K562 (cell line): ENCODE data around the gene NFXL1. TPM values are rescaled to one million over a fixed set of nuclear protein-coding genes. Genes with fewer than 3 reads are reported as not detected.

ENCODE experiments used
- ATAC-seq: fragments of 200-7000 bp; cut with Tn5 transposase; 3 replicates; pipeline ENCODE4 v1.9.1; 2020; ENCODE audit warnings: moderate library complexity
- BruUV-seq: library from RNA; stranded (reverse); fragments of 400-500 nt; replicated peaks from 2 replicates; lab custom pipeline; 2021; lab: Mats Ljungman, UMichigan
- CTCF ChIA-PET: fragments of 300-600 bp; formaldehyde crosslinking; extraction: SDS; loops from one replicate; lab custom pipeline; 2021; ENCODE audit warnings: low intra/inter-chr PET ratio; lab: Yijun Ruan, JAX
- POLR2A ChIA-PET: fragments of 300-600, 350-650 bp; sonication (Branson Sonifier 250); formaldehyde crosslinking; extraction: SDS; loops from one replicate; lab custom pipeline; 2021; ENCODE audit warnings: antibody characterized with exemption, inconsistent platforms; lab: Yijun Ruan, JAX
- DNase-seq, 4 experiments: peaks; one replicate each; pipeline versions ENCODE4 v3.0.0 to v3.0.0-alpha.2; 2011 to 2018; ENCODE audit warnings: low spot score in 3 of 4, mixed read lengths in 3 of 4; ENCODE audit errors: extremely low read depth in 1 of 4
- FAIRE-seq: peaks from 2 replicates; lab custom pipeline; 2011; peaks lifted over from hg19 to GRCh38; lab: Jason Lieb, UNC
- H2AFZ ChIP-seq: 2 replicates; pipeline ENCODE4 v1.6.0; 2011; ENCODE audit warnings: low read depth, low read length, control low read depth, inconsistent platforms
- H3K27ac ChIP-seq: fragments of 200-600 bp; 3 replicates; pipeline ENCODE4 v1.8.0; 2011; ENCODE audit warnings: low read depth, mild to moderate bottlenecking, control low read depth, inconsistent platforms, low read length, moderate library complexity, mixed read lengths; ENCODE audit errors: extremely low read depth
- H3K27me3 ChIP-seq, 2 experiments: fragments of 300-600 bp in 1 of 2; 2 replicates in 1 of 2; 3 replicates in 1 of 2; pipeline versions ENCODE4 v1.6.0 to v1.8.0; 2011; ENCODE audit warnings: inconsistent platforms in 2 of 2, low read length in 2 of 2, mild to moderate bottlenecking in 1 of 2, mixed read lengths in 1 of 2, moderate library complexity in 1 of 2; ENCODE audit not compliant: control insufficient read depth in 2 of 2, insufficient read depth in 2 of 2
- H3K36me3 ChIP-seq: fragments of 300-600 bp; 3 replicates; pipeline ENCODE4 v1.8.0; 2011; ENCODE audit warnings: mild to moderate bottlenecking, low read length, inconsistent platforms; ENCODE audit not compliant: control insufficient read depth, insufficient read depth
- H3K4me1 ChIP-seq, 2 experiments: fragments of 200-600 bp in 1 of 2; replicated peaks in 1 of 2; 2 replicates in 1 of 2; 3 replicates in 1 of 2; pipeline versions ENCODE4 v1.5.1 to v1.8.0; 2011; ENCODE audit warnings: inconsistent platforms in 2 of 2, low read length in 2 of 2, mild to moderate bottlenecking in 1 of 2, mixed read lengths in 1 of 2, moderate library complexity in 1 of 2; ENCODE audit not compliant: control insufficient read depth in 2 of 2, insufficient read depth in 2 of 2
- H3K4me2 ChIP-seq: 2 replicates; pipeline ENCODE4 v1.6.1; 2011; ENCODE audit warnings: low read length, control low read depth, inconsistent platforms, mixed read lengths; ENCODE audit not compliant: insufficient read depth
- H3K4me3 ChIP-seq: fragments of 200-600 bp; sonication (generic), shearing (Covaris generic); 2 replicates; pipeline ENCODE4 v1.5.1; 2016; ENCODE audit warnings: control low read depth, inconsistent platforms
- H3K79me2 ChIP-seq: fragments of 200-600 bp; 3 replicates; pipeline ENCODE4 v1.8.0; 2011; ENCODE audit warnings: low read length, inconsistent platforms; ENCODE audit not compliant: control insufficient read depth, insufficient read depth
- H3K9ac ChIP-seq, 2 experiments: 2 replicates each; pipeline versions ENCODE4 v1.6.0 to v1.6.1; 2011; ENCODE audit warnings: low read depth in 2 of 2, low read length in 2 of 2, control low read depth in 1 of 2, inconsistent platforms in 1 of 2, mild to moderate bottlenecking in 1 of 2, mixed read lengths in 1 of 2; ENCODE audit not compliant: insufficient read depth in 1 of 2
- H3K9me1 ChIP-seq: one replicate; pipeline ENCODE4 v1.6.0; 2011; ENCODE audit warnings: inconsistent platforms, mild to moderate bottlenecking, low read length, moderate library complexity; ENCODE audit not compliant: control insufficient read depth, insufficient read depth
- H3K9me3 ChIP-seq: replicated peaks from 2 replicates; pipeline ENCODE4 v1.5.1; 2011; ENCODE audit warnings: low read depth, low read length, inconsistent platforms; ENCODE audit not compliant: control insufficient read depth, insufficient read depth
- H4K20me1 ChIP-seq: replicated peaks from 2 replicates; pipeline ENCODE4 v1.6.1; 2011; ENCODE audit warnings: low read length, inconsistent platforms, mixed read lengths; ENCODE audit not compliant: control insufficient read depth, insufficient read depth
- E4F1 ChIP-seq: fragments of 250-450 bp; sonication (Bioruptor Pico); IDR thresholded peaks from 2 replicates; pipeline ENCODE4 v1.5.0; 2021; ENCODE audit warnings: mild to moderate bottlenecking, borderline replicate concordance
- POLR2G ChIP-seq: fragments of 200-400 bp; formaldehyde crosslinking; IDR thresholded peaks from 2 replicates; pipeline ENCODE4 v1.6.1; 2017; ENCODE audit warnings: low read depth, mild to moderate bottlenecking, antibody characterized with exemption, low read length, moderate library complexity
- TAF7 ChIP-seq: fragments of 450-650 bp; IDR thresholded peaks from 2 replicates; pipeline ENCODE4 v1.6.1; 2016; ENCODE audit warnings: missing genetic modification characterization, missing compliant biosample characterization
- ZNF184 ChIP-seq: sonication (generic); formaldehyde crosslinking; IDR thresholded peaks from 2 replicates; pipeline ENCODE4 v1.5.0; 2020; ENCODE audit warnings: missing genetic modification reagents
- ZNF398 ChIP-seq: fragments of 250-450 bp; sonication (Bioruptor Pico); IDR thresholded peaks from 2 replicates; pipeline ENCODE4 v1.8.0; 2021; ENCODE audit warnings: moderate library complexity, mild to moderate bottlenecking, inconsistent platforms
- ZSCAN29 ChIP-seq: fragments of 450-650 bp; IDR thresholded peaks from 2 replicates; pipeline ENCODE4 v1.6.1; 2017
- WGBS: fragments of 100-300 bp; shearing (Covaris generic); methylation state at CpG from one replicate; pipeline ENCODE4 v1.1.6; 2016; ENCODE audit warnings: low coverage, mixed read lengths; ENCODE audit not compliant: insufficient coverage; ENCODE audit errors: missing lambda C conversion rate; 5-methylcytosine and 5-hydroxymethylcytosine counted together
- in situ Hi-C: fragments of 300-500 bp; cut with MboI; formaldehyde crosslinking; loops from 4 replicates; pipeline ENCODE4 v1.15.0; 2018; ENCODE audit warnings: inconsistent platforms, mixed read lengths
- intact Hi-C: fragments of 100-400 bp; cut with micrococcal nuclease; formaldehyde crosslinking; loops from 2 replicates; pipeline ENCODE4 v1.14.2; 2022
- polyA plus RNA-seq, 8 experiments: library from polyadenylated mRNA; depleted of rRNA in 4 of 8; stranded (reverse) in 5 of 8; unstranded in 3 of 8; fragments of >200 nt; fragmentation: Nextera tagmentation in 2 of 8; fragmentation: Illumina TruSeq in 1 of 8; extraction: Ambion mirVana in 2 of 8; extraction: Trizol in 1 of 8; gene quantifications; 2 replicates each; pipeline versions ENCODE4 v1.2.1 to v1.2.3, GENCODE V29; 2011 to 2014; ENCODE audit warnings: inconsistent platforms in 1 of 8, missing spikeins in 1 of 8
- total RNA-seq, 7 experiments: library from RNA; depleted of rRNA in 6 of 7; stranded (reverse); fragments of >200 nt in 6 of 7; fragmentation: Illumina TruSeq in 2 of 7; extraction: Trizol in 2 of 7; gene quantifications; 2 replicates each; pipeline versions ENCODE4 v1.2.1 to v1.2.3, GENCODE V29; 2011 to 2021; ENCODE audit warnings: low replicate concordance in 1 of 7

Gene NFXL1
- total and polyA plus RNA-seq, 9 of the 15 experiments (the other 6 are each of a cell fraction or from before 2014, with no cell fraction given): 7.5 to 27.0 (median 10.6) TPM

GRCh38 chr4:47882228-47882627 is 32.2 kb downstream of the NFXL1 start:
- Histone ChIP-seq H3K9ac (no peak overlapping the region), H3K27ac (no peak overlapping the region), H3K4me1 (no peaks in the 10 kb centered on the region), H2AFZ (no peak overlapping the region), H3K27me3 (no peaks in the 10 kb centered on the region), H4K20me1 (no peaks in the 10 kb centered on the region), H3K4me3 (no peak overlapping the region), H3K79me2 (no peaks in the 10 kb centered on the region), H3K4me2 (no peak overlapping the region), H3K9me3 (no peaks in the 10 kb centered on the region), H3K9me1 (no peaks in the 10 kb centered on the region), H3K36me3 (peaks cover 77% of the 10 kb centered on the region)
- WGBS: 91% methylated on average over 3 of the region's 3 CpGs
- no TSS peak for BruUV-seq
- no peak for ATAC-seq
- intact Hi-C loops: no loop called here
- ChIA-PET CTCF (no interaction called here), POLR2A (no interaction called here)
- TF ChIP-seq ZSCAN29 (no peak), ZNF398 (CRISPR knock-in tag) (no peak), E4F1 (CRISPR knock-in tag) (no peak), ZNF184 (no peak), TAF7 (tag) (no peak), POLR2G (no peak)
- in situ Hi-C loops: no loop called here
- no peak for FAIRE-seq
- no peak for DNase-seq
